Measurements from ENCODE around the gene VAMP7.
"Not testable (repeated sequence)": the region's sequence is repeated elsewhere in the genome, so short reads cannot be mapped to it uniquely, and the experiment has no call there.

Gene VAMP7, protein sequence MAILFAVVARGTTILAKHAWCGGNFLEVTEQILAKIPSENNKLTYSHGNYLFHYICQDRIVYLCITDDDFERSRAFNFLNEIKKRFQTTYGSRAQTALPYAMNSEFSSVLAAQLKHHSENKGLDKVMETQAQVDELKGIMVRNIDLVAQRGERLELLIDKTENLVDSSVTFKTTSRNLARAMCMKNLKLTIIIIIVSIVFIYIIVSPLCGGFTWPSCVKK

DNA sequence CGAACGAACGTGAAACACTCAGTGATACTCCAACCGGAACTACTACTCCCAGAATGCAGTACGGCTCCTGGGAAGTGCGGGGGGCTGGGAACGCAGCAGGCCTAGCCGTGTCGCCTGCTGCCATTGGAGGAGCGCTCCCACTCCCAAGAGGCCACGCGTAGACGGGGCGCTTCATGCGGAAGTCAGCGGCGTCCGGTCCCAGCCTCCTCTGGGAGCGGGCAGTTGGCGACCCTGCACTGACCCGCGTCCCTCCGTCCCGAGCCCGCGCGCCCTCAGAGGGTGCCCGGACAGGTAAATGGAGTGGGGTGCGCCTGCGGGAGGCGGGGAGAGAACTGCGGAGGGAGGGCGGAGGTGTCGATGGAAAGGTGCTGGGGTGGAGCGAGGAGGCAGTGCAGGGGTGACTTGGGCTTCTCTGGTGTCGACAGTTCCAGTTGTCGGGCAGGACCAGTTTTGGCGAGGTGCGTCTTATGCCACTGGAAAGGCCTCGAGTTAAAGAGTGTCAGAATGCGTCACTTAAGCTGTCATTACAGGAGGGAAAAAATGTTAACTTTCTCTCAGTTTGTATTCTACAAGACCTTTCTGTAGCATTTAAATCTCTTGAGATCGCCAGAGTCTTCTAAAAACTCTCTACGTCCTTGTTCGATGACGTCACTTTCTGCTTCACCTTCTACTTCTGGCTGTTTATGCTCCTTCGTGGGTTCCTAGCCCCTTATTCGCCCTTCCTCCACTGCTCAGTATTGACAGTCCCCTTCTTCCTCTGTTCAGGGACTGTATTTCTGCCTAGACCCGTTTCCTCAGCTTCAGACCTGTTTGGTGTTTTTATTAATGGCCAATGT, at the start of gene VAMP7:
Gene VAMP7 (plus strand): TSS at position 188 of the 836 bp plus-strand sequence. CDS start 8,122 bp downstream, outside the sequence.
- DNase-seq: peak; percentile 91

DNA sequence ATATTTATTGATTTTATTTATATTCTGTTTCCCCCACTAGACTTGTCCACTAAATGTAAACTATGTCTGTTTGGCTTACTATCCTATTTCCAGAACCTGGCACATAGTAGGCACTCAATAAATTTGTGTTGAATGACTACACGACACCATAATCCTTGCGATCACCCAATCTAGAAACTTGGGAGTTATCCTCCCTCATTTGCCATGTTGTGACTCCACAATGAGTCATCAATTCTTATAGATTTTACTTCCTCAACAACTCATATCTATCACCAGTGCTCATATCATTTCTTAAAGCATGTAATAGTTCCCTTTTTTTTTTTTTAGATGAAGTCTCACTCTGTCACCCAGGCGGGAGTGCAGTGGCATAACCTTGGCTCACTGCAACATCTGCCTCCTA, 39.9 kb upstream of the VAMP7 start:
- DNase-seq: no peak

DNA sequence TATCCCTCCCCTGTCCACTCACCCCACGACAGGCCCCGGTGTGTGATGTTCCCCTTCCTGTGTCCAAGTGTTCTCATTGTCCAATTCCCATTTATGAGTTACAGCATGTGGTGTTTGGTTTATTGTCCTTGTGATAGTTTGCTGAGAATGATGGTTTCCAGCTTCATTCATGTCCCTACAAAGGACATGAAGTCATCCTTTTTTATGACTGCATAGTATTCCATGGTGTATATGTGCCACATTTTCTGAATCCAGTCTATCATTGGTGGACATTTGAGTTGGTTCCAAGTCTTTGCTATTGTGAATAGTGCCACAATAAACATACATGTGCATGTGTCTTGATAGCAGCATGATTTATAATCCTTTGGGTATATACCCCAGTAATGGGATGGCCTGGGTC, 29.4 kb upstream of the VAMP7 start:
- DNase-seq: not testable (repeated sequence)

DNA sequence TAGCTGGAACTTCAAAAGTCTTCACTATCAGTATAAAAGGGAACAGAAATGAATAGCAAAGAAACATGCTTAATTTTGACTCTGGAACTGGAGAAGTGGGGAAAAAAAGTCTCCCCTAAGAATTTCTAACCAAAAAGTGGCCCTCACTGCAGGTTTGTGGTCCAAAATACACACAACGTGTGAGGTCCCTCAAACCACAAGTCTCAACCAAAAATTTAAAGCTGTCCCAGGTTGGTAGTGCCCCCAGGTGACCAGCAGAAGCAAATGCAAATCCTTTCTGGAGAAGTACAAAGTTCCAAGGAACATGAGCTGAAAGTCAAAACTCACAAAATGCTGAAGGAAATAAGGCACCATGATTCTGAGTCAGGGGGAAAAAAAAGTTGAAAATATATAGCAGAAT, 23.6 kb upstream of the VAMP7 start:
- no peak for DNase-seq

DNA sequence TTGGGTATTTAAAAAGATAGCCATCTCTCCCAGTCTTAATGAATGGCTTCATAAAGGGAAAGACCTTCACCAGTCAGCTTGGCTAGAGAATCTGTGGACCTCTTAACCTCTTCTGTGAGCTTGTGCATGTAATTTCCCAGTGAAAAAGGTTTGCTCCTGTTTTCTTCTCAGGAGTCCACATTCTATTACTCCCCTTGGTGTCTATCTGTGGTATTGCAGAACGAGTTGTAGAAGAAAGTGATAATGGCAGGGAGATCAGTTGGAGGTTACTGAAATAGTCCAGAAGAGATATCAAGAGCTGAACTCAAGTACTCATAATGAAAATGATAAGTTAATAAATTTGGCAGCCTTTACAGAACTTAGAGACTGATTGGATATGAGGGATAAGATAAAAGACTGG, 16.5 kb upstream of the VAMP7 start:
- DNase-seq: no peak

DNA sequence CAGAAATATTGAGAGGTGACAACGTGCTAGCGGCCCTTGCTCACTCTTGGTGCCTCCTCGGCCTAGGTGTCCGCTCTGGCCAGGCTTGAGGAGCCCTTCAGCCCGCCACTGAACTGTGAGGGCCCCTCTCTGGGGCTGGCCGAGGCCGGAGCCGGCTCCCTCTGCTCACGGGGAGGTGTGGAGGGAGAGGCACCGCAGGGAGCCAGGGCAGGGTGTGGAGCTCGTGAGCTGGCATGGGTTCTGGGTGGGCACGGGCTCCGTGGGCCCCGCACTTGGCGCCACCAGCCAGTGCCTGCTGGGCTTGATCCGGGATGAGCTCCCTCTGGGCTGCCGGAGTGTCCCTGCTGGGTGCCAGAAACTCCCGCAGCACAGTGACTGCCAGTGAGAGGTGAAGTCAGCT, 16.0 kb upstream of the VAMP7 start:
- DNase-seq: no peak

DNA sequence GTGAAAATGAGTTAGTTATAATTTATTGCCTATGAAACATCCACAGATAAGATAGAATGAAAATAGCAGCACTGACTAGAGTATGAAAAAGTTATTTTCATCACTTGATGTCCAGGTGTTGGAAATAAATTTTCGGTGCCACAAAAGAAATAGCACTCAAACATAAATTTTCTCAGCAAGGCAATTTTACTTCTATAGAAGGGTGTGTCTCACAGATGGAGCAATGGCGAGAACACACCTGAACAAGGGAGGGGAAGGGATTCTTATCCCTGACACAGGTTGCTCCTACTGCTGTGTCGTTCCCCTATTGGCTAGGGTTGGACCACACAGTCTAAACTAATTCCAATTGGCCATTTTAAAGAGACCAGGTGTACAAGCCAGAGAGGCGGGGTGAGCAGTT, 13.3 kb upstream of the VAMP7 start:
- no peak for DNase-seq

DNA sequence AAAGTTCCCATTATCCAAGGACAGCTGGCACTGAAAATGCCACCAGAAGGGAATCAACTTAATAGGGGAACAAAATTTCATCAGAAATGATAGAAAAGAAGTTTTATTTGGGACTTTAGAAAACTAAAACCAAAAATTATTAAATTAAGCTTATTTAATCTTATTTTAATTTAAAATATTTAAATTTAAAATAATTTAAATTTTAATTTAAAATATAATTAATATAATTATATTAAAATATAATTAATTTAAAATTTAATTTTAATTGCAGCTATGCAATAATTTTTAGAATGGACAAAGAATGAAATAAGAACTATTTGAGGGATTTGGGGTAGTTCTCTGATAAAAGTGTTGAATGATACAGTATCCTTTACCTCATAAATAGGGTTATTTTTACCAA, 10.2 kb upstream of the VAMP7 start:
- no peak for DNase-seq

DNA sequence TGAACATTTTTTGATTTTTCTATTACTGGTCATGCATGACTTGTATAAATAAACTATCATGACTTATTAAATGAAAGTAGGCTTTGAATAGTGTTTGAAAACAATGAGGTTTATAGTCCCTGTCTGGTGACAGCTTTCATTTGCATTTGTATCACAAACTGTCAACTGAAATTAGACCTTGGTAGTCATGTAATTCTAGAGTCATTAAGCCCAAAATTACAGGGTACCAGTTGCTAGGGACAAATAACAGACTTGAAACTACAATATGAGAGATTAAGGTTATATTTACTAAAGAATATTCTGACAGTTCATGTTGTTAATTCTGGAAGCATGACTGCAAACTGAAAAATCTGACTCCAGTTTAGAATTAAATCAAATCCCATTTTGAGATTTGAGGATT, 9.2 kb upstream of the VAMP7 start:
- DNase-seq: no peak

DNA sequence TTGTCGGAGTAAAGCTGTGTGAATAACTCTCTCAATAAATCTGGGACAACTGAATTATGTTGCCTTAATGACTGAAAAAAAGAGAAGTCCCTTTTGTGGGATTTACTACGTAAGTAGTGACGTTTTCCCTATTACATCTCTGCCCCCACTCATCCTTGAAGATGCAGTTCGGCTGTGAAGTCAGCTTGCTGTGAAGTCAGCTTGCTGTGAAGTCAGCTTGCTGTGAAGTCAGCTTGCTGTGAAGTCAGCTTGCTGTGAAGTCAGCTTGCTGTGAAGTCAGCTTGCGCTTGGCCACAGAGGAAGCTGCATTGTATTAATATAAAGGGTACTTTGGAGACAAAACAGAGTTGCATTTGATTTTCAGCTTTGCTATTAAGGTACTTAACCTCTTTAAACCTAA, 8.0 kb upstream of the VAMP7 start:
- DNase-seq: no peak

DNA sequence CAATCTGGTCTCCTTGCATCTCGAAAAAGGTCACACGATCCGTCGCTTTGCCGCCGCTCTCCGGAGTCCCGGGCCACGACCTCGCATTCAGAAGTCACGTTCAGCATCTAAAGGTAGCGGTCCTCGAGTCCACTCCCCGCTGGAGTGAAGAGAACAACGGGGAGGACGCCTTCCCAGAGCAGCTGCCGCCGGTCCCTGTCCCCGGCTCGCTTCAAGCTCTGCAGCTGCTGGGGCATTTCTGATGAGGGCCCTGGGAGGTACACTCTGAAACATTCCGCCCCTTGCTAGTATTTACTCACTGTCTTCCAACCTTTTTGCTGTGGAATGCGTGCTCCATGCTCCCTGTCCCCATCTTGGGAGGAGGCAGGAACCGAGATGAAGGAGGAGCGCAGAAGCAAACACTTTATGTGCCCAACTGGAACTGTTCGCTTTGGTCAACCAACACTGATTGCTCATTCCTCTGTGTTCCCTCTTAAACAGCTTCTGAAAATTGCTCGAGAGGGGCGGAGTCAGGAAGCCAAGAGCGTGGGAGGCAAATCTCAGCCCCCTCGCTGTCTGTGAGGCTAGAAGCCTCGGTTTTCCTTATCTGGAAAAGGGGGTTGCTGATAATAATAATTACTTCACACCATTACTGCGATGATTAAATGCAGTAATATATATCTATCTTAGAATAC, 6.4 kb upstream of the VAMP7 start:
- no peak for DNase-seq

DNA sequence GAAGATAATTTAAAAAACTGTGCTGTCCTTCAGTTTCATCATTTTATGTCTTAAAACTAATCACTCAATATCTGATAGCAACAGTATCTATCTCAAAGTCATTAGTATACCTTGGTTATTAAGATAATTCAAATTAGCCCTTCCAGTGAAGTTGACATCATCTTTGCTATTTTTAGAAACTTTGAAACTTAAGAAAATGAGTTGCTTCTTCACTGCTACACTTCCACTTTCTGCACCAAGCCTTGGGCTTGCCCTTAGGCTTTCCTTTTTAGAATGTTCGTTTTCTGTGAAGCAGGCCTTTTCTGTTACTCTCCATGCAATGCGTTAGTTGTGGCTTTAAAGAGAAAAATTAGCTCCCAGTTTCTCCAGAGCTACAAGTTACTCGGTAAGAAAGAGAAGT, 4.4 kb upstream of the VAMP7 start:
- no peak for DNase-seq

DNA sequence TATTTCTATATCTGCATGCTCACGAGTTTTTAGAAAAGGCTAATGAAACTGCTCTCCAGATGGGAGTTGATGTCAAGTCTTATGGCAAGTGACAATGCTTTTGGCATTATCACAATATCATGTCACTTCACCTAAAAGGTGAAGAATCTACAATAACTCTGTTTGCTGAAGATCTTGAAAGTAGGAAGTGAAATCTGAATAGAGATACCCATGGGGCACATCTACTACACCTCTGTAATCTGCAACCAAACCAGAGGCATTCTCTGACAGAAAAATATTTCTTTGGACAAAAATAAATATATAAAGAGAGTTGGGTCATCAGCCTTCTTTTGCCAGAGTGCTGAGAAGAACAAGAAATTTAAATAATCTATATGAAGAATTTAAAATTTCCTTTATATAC, 3.9 kb upstream of the VAMP7 start:
- DNase-seq: no peak

DNA sequence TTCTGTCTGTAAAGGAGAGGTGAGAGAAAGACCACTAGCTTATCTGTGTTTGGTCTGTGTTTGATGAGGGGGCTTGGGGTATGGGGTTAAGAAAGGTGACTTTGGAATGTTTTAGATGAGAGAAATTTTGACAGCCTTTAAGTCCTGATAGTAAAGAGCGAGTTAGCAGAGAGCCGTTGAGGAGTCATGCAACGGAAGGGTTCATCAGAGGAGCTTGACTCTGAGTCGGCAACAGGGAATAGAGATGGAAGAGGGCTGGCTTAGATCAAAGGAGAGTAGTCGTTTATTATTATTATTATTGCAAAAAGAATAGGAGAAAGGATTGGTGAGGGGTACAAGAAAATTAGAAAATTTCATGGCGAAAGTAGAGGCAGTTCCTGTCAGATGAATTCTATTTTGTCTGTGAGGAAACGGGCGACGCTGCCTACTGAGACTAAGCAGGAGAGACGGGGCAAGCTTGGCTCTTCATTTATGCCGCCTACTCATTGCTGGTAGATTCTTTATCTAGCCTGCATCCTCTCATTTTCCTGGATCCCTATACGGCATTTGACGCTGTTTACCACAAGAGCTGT, 473 bp upstream of the VAMP7 start:
- no peak for DNase-seq

DNA sequence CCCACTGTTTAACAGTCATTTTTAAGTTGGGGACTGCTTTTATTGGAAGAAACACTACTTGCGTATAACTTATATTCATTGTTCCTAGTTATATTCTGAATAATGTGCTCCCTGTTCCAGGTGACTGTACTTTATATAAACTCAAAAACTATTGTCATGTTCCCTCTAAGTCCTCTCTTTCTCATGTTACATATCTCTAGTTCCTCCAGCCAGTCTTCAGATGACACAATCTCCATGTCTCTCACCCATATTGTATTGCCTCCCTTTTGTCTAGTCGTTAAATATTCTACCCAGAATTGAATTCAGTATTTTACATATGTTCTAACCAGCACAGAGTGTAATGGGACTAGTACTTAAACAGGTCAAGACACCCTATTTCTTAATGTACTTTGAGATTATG, 5.3 kb downstream of the VAMP7 start:
- no peak for DNase-seq

DNA sequence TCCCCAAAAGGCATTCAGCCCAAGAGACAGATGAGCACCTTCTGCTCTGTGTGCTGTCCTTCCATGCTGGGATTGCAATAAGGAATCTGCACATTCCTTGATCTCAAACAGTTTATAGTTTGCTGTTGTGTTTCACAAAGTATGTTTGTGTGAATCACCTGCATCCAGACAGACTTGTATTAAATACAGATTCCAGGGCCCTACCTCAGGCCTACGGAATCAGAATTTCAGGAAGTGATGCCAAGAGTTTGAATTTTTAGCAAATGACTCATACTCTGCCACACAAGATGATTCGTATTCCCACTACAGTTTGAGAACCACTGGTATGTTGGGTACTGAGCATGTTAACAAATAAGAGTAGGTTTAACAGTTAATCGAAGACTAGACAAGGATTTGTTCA, 7.0 kb downstream of the VAMP7 start:
- no peak for DNase-seq

DNA sequence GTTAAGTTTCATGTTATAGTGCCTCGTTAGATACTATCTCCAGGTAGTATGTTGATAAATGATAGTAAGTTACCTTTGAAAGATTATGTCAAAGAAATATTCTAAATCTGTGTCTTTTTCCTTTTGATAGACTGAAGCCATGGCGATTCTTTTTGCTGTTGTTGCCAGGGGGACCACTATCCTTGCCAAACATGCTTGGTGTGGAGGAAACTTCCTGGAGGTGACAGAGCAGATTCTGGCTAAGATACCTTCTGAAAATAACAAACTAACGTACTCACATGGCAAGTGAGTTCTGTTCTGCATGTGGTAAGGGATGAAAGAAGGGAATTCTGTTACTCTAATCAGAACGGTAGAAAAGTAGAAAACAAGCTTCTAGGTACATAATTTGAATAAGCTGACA, 8.2 kb downstream of the VAMP7 start:
- DNase-seq: no peak

DNA sequence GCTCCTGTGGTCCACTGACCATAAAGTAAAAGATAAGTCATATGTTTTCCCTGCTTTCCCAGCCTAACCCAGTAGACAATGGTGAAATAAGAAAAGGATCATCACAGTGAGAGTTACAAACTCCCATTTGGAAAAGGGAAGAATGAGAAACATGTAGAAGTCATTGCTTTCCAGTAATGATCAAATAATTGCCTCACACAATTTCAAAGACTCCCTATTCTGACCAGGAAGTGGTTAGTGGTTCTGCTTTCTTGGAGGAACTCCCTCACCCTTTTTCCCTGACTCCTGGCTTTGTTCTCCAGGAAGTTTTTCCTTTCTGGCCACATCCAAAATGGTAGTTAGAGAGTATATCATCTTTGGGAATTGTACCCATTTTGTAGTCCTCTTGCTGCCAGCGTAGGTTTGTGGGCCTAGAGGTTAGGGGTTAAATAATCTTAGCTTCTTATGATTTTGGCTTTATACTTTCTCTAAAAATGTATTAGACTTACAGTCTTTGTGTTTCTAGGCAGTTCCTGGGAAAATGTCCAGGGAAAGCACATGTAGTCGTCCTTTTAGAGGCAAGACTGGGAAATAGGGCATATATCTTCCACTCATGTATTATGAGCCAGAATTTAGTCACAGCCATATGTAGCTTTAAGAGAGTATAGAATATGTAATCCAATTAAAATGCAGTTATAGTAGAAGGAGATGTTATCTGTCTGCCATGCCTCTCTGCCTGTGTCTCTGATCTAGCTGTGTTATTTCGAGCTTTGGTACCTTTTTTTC, 10.5 kb downstream of the VAMP7 start:
- no peak for DNase-seq

DNA sequence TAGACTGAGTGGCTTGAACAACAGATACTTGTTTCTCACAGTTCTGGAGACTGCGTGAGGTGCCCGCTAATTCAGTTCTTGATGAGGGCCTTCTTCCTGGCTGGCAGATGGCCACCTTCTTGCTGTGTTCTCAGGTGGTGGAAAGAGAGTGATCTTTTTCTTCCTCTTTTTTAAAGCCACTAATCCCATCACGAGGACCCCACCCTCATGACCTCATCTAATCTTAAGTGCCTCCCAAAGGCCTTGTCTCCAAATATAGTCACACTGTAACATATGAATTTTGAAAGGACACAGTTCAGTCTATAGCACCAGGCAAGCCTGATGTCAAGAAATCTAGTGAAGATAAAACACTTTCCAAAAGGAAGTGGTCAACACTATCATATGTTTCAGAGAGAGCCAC, 12.4 kb downstream of the VAMP7 start:
- no peak for DNase-seq

DNA sequence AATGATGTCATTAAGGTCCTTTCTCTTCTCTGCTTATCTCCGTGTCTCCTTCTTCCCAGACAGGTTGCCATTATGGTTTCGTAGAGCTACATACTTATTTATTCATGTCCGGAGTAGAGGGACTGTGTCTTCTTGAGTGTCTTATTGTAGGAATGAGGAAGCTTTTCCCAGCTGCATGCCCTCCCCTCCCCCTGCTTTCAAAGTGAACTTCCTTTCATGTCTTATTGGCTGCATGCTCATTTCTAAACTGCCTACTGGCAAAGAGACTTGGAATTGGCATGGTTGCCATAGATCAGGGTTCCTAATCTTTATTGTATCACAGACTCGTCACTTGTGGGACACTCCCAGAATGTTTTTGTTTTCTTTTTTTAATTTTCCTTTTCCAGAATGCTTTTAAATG, 15.4 kb downstream of the VAMP7 start:
- DNase-seq: no peak

DNA sequence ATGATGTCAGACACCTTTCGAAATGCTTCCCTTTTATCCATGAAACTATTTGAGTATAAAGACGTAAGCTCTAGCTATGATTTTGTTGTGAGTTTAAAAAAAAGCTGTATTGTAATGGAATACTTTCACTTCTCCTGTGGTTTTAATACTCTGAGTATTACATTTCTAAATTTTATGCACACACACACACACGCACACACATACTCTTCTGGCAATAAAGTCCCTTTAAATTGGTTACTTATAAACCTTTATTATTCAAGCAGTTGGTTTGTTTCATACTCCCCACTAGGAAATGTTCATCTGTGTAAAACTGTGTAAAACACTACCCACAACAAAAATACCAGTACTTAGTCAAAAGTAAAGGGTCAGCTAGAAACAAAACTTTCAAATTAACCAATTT, 18.2 kb downstream of the VAMP7 start:
- DNase-seq: no peak

DNA sequence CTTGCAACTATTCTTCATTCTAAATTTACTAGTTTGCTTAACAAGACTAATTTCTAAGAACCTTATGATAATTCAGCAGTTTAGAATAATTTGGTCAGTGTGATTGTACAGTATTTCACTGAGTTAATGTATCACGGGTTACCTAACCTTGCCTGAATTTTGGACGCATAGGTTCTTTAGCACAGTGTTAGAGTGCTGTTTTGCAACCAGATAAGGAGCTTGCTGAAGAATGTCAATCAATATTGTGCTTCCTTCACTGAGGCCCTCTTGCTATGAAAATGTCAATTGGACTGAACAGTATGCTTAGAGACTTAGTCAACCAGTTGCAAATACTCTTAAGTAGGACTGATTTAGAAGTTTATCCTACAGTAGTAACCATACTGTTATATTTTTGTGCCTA, 19.6 kb downstream of the VAMP7 start:
- no peak for DNase-seq

DNA sequence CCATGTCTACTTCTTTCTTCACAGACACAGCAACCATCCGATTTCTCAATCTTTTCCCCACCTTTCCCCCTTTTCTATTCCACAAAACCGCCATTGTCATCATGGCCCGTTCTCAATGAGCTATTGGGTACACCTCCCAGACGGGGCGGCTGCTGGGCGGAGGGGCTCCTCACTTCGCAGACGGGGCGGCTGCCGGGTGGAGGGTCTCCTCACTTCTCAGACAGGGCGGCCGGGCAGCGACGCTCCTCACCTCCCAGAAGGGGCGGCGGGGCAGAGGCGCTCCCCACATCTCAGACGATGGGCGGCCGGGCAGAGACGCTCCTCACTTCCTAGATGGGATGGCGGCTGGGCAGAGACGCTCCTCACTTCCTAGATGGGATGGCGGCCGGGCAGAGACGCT, 26.5 kb downstream of the VAMP7 start:
- not testable (repeated sequence) for DNase-seq

Data from right hindlimb (tissue), 1 donor.